ENCODE data around the gene ALDH1A3. TPM values are rescaled to one million over a fixed set of nuclear protein-coding genes. Genes with fewer than 3 reads are reported as not detected.

The ALDH1A3 gene
- polyA plus RNA-seq, 1 of the 3 experiments (the other 2 are of a cell fraction), result 4.4 TPM

DNA sequence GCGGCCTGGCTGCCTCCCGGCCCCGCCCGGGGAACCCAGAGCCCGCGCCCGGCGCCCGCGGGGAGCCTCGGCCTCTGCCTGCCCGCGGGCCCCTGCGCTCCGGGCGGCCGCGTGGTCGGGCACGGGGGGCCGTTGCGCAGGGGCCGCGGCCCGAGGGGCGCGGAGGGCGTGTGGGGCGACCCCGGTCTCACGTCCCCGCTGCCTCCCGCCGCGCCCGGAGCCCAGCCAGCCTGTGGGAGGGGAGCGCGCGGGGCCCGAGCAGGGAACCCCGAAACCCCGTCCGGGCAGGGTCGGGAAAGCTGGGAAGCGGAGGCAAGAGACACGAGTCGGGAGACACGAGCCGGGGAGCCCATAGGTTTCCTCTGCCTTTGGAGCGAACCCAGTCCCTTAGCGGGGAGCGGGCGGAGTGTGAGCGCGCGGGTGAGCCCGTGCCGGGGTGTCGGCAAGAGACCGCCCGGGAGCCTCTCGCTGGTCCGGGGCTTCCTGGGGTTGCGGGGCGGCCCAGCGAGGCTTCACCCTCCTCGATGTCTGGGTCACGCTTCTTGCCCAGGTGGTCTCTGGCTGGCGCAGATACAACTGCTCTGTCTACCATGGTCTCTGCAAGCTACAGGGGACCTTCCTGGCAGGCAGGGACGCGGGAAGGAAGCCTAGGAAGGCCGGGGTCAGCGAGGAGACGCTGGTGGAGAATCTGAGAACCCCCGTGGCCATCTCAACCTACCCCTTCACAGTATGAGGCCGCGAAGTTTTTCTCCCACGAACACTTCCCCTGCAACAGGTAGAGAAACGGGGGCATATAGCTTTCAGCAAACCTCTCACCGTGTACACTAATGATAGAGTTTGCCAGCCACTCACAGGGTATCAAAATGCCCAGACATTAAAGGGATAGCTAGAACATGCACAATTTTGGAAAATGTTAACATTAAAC lies 40.1 kb downstream of the ALDH1A3 start:
- no peaks in the 10 kb centered on the region for H4K20me1 ChIP-seq (ENCODE audit: insufficient read depth)
- H3K4me2 ChIP-seq, result peak overlapping the region; percentile 74
- TF ChIP-seq, protein P1, sequence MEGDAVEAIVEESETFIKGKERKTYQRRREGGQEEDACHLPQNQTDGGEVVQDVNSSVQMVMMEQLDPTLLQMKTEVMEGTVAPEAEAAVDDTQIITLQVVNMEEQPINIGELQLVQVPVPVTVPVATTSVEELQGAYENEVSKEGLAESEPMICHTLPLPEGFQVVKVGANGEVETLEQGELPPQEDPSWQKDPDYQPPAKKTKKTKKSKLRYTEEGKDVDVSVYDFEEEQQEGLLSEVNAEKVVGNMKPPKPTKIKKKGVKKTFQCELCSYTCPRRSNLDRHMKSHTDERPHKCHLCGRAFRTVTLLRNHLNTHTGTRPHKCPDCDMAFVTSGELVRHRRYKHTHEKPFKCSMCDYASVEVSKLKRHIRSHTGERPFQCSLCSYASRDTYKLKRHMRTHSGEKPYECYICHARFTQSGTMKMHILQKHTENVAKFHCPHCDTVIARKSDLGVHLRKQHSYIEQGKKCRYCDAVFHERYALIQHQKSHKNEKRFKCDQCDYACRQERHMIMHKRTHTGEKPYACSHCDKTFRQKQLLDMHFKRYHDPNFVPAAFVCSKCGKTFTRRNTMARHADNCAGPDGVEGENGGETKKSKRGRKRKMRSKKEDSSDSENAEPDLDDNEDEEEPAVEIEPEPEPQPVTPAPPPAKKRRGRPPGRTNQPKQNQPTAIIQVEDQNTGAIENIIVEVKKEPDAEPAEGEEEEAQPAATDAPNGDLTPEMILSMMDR (IDR thresholded peaks at IDR 0.05), result no peak
- TF ChIP-seq, protein P2, sequence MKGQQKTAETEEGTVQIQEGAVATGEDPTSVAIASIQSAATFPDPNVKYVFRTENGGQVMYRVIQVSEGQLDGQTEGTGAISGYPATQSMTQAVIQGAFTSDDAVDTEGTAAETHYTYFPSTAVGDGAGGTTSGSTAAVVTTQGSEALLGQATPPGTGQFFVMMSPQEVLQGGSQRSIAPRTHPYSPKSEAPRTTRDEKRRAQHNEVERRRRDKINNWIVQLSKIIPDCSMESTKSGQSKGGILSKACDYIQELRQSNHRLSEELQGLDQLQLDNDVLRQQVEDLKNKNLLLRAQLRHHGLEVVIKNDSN (IDR thresholded peaks at IDR 0.05; ENCODE audit: borderline replicate concordance, low read depth), result no peak
- no peak for TF ChIP-seq RFX5 (IDR thresholded peaks at IDR 0.05; ENCODE audit: low read length)
- TF ChIP-seq ELF1 (IDR thresholded peaks at IDR 0.05), result no peak
- no peak for TF ChIP-seq EZH2phosphoT487 (IDR thresholded peaks at IDR 0.05; ENCODE audit: borderline replicate concordance, low read depth)
- H3K27ac ChIP-seq (ENCODE audit: low read depth in 2 of 2, low read length in 1 of 2), result no peak overlapping the region; a peak in 1 of 4 replicates
- WGBS (ENCODE audit: low lambda C conversion rate), result 51% methylated on average over 11 of the region's 80 CpGs
- peak overlapping the region; percentile 62 to 67 for H3K4me3 ChIP-seq (ENCODE audit: low read depth in 2 of 2, low read length in 1 of 2)
- peak overlapping the region; percentile 58; the same call in 1 of the 2 replicates for H3K9ac ChIP-seq
- DNase-seq, result peak; percentile 75
- H2AFZ ChIP-seq (ENCODE audit: low read depth), result peak overlapping the region; percentile 82; the same call in 1 of the 2 replicates
- peaks cover 0 to under 1% of the 10 kb centered on the region in 2 experiments for H3K36me3 ChIP-seq (replicated peaks in 1 of 2; ENCODE audit: control insufficient read depth in 1 of 2, insufficient read depth in 2 of 2, low read length in 1 of 2)
- no peaks in the 10 kb centered on the region for H3K27me3 ChIP-seq (ENCODE audit: insufficient read depth)
- ChIA-PET CTCF (interaction anchor here (1.0 to 7.6 kb wide), 11 partner anchors 9 to 334 kb away, joined by 3 to 156 read pairs (median 13); no protein-coding TSS in a partner anchor), POLR2A (no interaction called here)
- H3F3A ChIP-seq (replicated peaks; ENCODE audit: insufficient read depth), result peaks cover 11% of the 10 kb centered on the region
- peaks cover 0 to 27% of the 10 kb centered on the region in 2 experiments; a peak in 1 of 4 replicates for H3K4me1 ChIP-seq (ENCODE audit: control insufficient read depth in 1 of 2, insufficient read depth in 2 of 2, low read depth in 1 of 2, low read length in 1 of 2)
- no peaks in the 10 kb centered on the region for H3K9me2 ChIP-seq
- H3K79me2 ChIP-seq (ENCODE audit: insufficient read depth), result peaks cover 4% of the 10 kb centered on the region; the same call in 1 of the 2 replicates
- no peaks in the 10 kb centered on the region for H3K9me3 ChIP-seq

DNA sequence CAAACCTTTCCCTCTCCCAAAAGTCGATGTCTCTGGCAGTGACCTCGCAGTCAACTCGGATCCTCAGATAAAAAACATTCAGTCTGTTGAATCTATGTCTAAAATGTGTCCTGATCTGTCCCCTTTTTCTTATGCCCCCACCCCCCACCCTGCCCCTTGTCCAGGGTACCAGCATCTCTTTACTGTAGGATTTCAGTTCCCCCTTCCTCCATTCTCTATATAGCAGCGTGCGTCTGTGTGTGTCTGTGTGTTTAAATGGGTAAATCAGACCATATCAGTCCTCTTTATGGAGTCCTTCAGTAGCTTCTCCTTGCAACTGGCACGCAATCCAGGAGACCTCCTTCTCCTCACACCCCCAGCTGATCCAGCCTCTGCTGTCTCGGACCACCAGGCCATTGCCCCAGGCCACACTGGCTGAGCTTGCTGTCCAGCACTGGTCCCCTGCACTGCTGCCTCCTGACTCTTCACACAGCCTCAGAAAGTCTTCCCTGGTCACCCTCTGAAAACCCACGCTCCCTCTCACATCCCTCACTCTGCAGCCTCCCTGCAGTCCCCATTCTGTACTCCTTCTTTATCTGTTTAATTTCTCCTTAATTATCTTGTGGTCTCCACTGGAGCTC lies 41.0 kb downstream of the ALDH1A3 start:
- H3K9ac ChIP-seq, result no peak overlapping the region

More for the DNA sequence above, 41.0 kb downstream of the ALDH1A3 start:
- H3K4me2 ChIP-seq, result no peak overlapping the region; the same call in 1 of the 2 replicates
- DNase-seq, result no peak
- H3K4me3 ChIP-seq (ENCODE audit: low read depth in 2 of 2, low read length in 1 of 2), result no peak overlapping the region
- H3K27me3 ChIP-seq (ENCODE audit: insufficient read depth), result no peaks in the 10 kb centered on the region
- no peaks in the 10 kb centered on the region for H4K20me1 ChIP-seq (ENCODE audit: insufficient read depth)
- TF ChIP-seq YY1 (IDR thresholded peaks at IDR 0.05; ENCODE audit: low read depth), result no peak
- TF ChIP-seq, protein P3, sequence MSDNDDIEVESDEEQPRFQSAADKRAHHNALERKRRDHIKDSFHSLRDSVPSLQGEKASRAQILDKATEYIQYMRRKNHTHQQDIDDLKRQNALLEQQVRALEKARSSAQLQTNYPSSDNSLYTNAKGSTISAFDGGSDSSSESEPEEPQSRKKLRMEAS (IDR thresholded peaks at IDR 0.05; ENCODE audit: low read depth), result no peak
- TF ChIP-seq RCOR1 (IDR thresholded peaks at IDR 0.05; ENCODE audit: low read length), result no peak
- no peak for TF ChIP-seq TAF1 (IDR thresholded peaks at IDR 0.05; ENCODE audit: borderline replicate concordance, low read depth, low read length)
- TF ChIP-seq GABPA (IDR thresholded peaks at IDR 0.05; ENCODE audit: low read depth), result no peak
- TF ChIP-seq RXRA (IDR thresholded peaks at IDR 0.05; ENCODE audit: borderline replicate concordance, low read depth), result no peak
- TF ChIP-seq RAD21 (IDR thresholded peaks at IDR 0.05; ENCODE audit: low read length), result no peak
- TF ChIP-seq, protein P1 (IDR thresholded peaks at IDR 0.05), result no peak
- no peak for TF ChIP-seq JUND (IDR thresholded peaks at IDR 0.05)
- TF ChIP-seq ELF1 (IDR thresholded peaks at IDR 0.05), result no peak
- TF ChIP-seq, protein P4, sequence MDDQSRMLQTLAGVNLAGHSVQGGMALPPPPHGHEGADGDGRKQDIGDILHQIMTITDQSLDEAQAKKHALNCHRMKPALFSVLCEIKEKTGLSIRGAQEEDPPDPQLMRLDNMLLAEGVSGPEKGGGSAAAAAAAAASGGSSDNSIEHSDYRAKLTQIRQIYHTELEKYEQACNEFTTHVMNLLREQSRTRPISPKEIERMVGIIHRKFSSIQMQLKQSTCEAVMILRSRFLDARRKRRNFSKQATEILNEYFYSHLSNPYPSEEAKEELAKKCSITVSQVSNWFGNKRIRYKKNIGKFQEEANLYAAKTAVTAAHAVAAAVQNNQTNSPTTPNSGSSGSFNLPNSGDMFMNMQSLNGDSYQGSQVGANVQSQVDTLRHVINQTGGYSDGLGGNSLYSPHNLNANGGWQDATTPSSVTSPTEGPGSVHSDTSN (IDR thresholded peaks at IDR 0.05), result no peak
- TF ChIP-seq, protein P5, sequence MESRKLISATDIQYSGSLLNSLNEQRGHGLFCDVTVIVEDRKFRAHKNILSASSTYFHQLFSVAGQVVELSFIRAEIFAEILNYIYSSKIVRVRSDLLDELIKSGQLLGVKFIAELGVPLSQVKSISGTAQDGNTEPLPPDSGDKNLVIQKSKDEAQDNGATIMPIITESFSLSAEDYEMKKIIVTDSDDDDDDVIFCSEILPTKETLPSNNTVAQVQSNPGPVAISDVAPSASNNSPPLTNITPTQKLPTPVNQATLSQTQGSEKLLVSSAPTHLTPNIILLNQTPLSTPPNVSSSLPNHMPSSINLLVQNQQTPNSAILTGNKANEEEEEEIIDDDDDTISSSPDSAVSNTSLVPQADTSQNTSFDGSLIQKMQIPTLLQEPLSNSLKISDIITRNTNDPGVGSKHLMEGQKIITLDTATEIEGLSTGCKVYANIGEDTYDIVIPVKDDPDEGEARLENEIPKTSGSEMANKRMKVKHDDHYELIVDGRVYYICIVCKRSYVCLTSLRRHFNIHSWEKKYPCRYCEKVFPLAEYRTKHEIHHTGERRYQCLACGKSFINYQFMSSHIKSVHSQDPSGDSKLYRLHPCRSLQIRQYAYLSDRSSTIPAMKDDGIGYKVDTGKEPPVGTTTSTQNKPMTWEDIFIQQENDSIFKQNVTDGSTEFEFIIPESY (IDR thresholded peaks at IDR 0.05; ENCODE audit: borderline replicate concordance, low read depth), result no peak
- peaks cover 11% of the 10 kb centered on the region for H3F3A ChIP-seq (replicated peaks; ENCODE audit: insufficient read depth)
- H3K27ac ChIP-seq (ENCODE audit: low read depth in 2 of 2, low read length in 1 of 2), result no peak overlapping the region
- peaks cover 4% of the 10 kb centered on the region; the same call in 1 of the 2 replicates for H3K79me2 ChIP-seq (ENCODE audit: insufficient read depth)
- H3K4me1 ChIP-seq (ENCODE audit: control insufficient read depth in 1 of 2, insufficient read depth in 2 of 2, low read depth in 1 of 2, low read length in 1 of 2), result peaks cover 0 to 27% of the 10 kb centered on the region in 2 experiments; a peak in 1 of 4 replicates
- ChIA-PET CTCF (interaction anchor here (1.0 to 7.6 kb wide), 7 partner anchors 9 to 335 kb away, joined by 3 to 156 read pairs (median 33); no protein-coding TSS in a partner anchor), POLR2A (no interaction called here)
- H3K9me2 ChIP-seq, result no peaks in the 10 kb centered on the region
- 98% methylated on average over 8 of the region's 8 CpGs for WGBS (ENCODE audit: low lambda C conversion rate)
- no peak overlapping the region for H2AFZ ChIP-seq (ENCODE audit: low read depth)
- no peaks in the 10 kb centered on the region for H3K9me3 ChIP-seq
- H3K36me3 ChIP-seq (replicated peaks in 1 of 2; ENCODE audit: control insufficient read depth in 1 of 2, insufficient read depth in 2 of 2, low read length in 1 of 2), result peaks cover 0 to 9% of the 10 kb centered on the region in 2 experiments
